HG02870 (cell line): ENCODE data around the gene KHDRBS2.

Experiments used
- ATAC-seq: cut with Tn5 transposase; IDR thresholded peaks from one replicate; pipeline ENCODE4 v1.9.1; 2021; ENCODE audit warnings: mild to moderate bottlenecking, moderate library complexity; ENCODE audit not compliant: unreplicated experiment

Gene KHDRBS2

DNA sequence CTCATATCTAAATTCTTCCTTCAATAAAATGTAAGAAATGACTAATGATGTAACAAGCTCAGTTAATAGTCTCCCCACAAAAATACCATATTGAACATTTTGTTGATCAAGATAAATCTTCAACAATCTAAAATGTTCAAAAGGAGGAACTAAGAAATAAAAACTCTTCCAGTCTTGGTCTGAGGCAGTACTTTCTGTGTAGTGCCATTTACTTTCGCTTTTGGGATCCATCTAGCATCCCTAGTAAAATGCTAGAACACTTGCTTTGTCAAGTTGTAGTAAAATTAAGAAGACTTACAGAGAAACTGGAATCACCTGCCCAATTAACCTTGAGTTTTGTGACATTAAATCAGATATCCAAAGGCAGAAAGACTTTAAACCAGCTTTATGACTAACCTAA, 246.4 kb downstream of the KHDRBS2 start:
- no peak for ATAC-seq

- no peak for ATAC-seq
Measured at GRCh38 chr6:62037445-62037844, 248.6 kb downstream of the KHDRBS2 start.

DNA sequence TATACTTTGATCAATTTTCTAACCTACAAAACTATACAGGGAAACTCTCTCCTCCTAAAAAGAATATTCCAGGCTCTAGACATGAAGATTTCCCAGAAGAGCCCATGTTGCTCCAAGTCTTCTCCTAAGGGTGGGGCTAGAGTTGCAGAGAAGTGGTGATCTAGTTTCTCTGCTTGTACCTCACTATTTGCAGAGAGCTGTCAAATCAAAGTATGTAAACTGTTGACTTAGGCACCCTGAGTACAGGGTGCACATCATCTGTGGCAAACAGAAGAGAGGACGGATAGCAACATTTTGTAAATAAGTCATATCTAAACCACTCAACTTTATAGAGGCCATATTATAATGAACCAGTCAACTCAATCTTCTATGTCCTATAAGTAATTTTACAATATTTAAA, 250.1 kb downstream of the KHDRBS2 start:
- no peak for ATAC-seq

DNA sequence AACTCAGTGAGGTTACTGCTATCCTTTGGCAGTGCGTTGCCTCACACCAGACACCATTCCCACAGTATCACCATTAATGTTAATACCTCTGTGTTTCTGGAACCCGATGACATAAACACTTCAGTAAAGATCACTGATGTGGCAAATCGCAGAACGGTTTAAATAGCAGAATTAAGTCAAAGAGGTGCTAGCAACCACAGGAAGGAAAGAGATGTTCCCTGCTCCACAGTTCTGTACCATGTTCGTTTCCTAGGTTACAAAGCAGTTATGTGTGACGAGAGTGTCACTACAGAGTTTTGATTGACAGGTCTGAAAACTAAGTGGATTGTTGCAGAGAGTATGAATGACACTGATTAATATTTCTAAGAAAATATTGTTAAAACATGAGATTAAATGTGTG, 272.3 kb downstream of the KHDRBS2 start:
- no peak for ATAC-seq

DNA sequence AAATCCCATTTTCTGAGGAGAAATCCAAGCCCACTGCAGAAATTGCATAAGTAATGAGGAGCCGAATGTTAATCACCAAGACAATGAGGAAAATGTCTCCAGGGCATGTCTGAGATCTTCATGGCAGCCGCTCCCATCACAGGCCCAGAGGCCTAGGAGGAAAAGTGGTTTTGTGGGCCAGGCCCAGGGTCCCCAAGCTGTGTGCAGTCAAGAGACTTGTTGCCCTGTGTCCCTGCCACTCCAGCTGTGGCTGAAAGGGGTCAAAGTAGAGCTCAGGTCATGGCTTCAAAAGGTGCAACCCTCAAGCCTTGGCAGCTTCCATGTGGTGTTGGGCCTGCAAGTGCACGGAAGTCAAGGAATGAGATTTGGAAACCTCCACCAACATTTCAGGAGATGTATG, 276.6 kb downstream of the KHDRBS2 start:
- no peak for ATAC-seq

GRCh38 chr6:61989616-61990015, 296.4 kb downstream of the KHDRBS2 start:
- no peak for ATAC-seq

- ATAC-seq = no peak
Measured at GRCh38 chr6:61980622-61981021, 305.4 kb downstream of the KHDRBS2 start.

- ATAC-seq = no peak
Measured at GRCh38 chr6:61977947-61978346, 308.1 kb downstream of the KHDRBS2 start.

DNA sequence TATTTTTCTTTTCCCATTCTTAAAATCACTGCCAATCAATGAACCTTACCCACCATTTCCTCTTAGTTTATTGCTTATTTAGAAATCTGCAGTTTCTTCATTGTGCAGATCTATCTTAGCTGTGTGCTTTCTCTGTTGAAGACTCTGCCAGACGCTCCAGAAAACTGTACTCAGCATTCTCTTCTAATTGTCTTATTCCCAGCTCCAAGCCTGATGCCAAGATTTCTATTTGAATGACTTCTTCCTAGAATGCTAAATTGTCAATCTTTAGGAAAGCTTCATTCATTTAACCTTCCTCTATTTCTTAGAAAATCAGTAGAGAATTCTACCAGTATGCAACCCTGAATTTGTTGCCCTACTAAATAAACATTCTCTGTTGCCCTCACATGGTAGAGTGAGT, 308.9 kb downstream of the KHDRBS2 start:
- no peak for ATAC-seq

- ATAC-seq = no peak
Measured at GRCh38 chr6:61959196-61959595, 326.8 kb downstream of the KHDRBS2 start.

- no peak for ATAC-seq
Measured at GRCh38 chr6:61953851-61954250, 332.2 kb downstream of the KHDRBS2 start.

DNA sequence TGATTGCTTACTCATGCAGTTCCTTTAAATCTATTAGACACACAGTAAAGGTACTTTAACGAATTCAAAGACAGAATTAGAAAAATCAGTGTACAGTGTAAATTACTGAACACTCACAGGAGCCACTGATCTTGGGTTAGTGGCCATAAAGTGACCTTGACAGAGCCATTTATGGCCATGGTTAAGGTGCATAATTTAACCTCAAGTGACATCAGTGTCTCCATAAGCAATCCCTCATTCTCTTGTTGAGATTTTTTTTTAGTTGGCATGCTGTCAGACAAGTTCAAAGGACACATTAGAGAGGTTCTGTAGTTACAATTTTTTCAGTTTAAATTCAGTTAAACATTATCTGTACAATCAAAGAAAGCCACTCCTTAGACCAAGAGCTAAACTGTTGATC, 334.4 kb downstream of the KHDRBS2 start:
- ATAC-seq = no peak

DNA sequence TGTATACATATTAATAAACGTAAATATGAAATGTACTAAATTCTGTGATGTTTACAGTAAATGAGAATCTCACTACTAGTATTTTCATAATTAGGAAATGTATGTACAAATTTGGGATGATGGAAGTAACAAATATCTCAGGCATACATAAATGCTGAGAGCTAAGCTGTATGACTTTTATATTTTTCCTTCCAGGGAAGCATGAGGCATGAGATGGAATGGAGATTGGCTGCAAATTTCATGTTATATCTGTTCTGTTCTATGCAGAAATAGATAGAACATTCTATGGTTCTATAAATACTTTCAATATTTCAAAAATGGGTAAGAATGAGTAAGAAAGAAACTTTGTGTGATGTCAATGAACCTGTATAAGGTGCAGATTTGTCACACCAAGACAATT, 335.2 kb downstream of the KHDRBS2 start:
- ATAC-seq = no peak

- no peak for ATAC-seq
Measured at GRCh38 chr6:61949971-61950370, 336.1 kb downstream of the KHDRBS2 start.

DNA sequence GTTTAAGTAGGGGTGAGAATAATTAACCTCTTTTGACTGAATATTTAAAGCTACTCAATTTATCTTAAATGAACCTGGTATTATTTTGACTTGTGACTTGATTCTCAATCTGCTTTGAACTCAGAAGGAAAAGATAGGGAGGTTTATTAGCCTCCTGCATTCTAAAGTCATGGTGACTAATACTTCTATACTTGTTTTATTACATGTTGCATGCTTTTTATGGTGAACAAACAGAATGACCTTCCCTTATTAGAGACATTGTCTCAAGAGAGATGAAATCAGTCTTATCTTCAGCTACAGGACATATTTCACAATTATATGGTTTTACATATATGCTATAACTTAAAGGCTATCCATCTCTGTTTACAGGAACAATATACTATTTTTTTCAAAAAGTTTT, 336.9 kb downstream of the KHDRBS2 start:
- ATAC-seq = no peak

DNA sequence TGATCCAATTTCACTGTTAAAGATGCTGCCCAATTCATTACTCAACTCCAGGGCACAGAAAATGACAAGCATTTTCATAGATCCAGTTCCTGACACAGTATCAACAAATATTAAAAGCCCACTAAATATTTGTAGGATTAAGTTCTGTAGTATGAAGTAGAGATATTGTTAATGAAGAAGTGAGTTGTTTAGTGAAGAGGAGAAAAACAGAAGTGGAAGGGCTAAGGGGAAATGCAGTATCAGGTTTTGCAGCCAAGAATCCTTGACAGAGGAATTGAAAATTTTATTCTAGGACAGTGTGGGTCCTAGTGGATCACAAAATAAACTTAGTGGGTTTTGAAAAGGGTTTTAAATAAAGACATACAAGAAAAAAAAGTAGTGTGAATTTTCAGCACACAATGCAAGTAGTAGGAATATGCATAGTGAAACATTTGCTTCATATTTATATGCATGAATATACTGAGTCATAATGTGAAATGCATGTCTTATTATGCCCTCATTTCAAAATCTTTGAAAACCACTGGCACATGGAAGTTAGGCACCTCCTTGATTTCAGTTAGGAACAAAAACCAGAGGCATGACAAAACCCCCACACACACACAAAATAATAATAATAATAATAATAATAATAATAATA, 338.6 kb downstream of the KHDRBS2 start:
- no peak for ATAC-seq

- no peak for ATAC-seq
Measured at GRCh38 chr6:61940919-61941318, 345.1 kb downstream of the KHDRBS2 start.

GRCh38 chr6:61935242-61935846, 350.7 kb downstream of the KHDRBS2 start:
- no peak for ATAC-seq

- ATAC-seq = no peak
Measured at GRCh38 chr6:61909486-61909885, 376.5 kb downstream of the KHDRBS2 start.

DNA sequence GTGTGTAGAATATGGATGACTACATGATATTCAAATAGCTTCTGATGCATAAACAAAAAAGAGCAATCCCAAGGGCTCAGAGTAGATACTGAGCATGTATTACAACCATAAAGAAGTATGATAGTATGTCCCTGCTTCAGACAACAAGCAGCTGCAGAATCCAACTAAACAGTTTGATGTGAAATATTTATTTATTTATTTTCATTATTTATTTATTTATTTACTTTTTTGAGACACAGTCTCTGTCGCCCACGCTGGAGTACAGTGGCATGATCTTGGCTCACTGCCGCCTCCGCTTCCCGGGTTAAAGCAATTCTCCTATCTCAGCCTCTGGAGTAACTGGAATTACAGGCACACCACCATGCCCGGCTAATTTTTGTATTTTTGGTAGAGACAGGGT, 384.3 kb downstream of the KHDRBS2 start:
- ATAC-seq = no peak

DNA sequence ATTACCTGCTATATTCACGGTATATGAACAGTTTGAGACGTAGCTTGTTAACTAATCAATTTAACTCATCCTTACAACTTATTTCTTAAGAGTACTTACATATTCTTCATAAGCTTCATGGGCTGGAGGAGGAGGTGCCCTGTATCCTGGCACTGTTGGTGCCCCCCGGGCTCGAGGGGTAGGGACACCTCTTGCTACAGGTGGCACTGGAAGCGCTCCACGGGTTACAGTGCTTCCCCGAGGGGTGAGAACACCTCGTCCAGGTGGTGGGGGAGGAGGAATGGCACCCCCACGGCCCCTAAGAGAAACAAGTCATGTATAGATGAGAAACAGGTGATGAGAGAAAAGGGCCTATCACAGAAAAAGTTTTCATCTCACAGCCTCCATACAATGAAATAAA, 391.5 kb downstream of the KHDRBS2 start:
- ATAC-seq = no peak

- no peak for ATAC-seq
Measured at GRCh38 chr6:61887423-61887822, 398.6 kb downstream of the KHDRBS2 start.
